GM23338 (cell line): Measurements from ENCODE around the gene CATSPERZ. TPM values are rescaled to one million over a fixed set of nuclear protein-coding genes. Genes with fewer than 3 reads are reported as not detected.

ENCODE experiments used
- ATAC-seq: fragments of 200-7000 bp; cut with Tn5 transposase; 3 replicates; pipeline ENCODE4 v1.9.1; 2020
- DNase-seq: peaks from one replicate; pipeline ENCODE4 v3.0.0-alpha.2; 2015; ENCODE audit warnings: low spot score
- H2AFZ ChIP-seq: fragments of 200-600 bp; sonication (generic); 2 replicates; pipeline ENCODE4 v1.8.0; 2016; ENCODE audit warnings: antibody characterized with exemption, mild to moderate bottlenecking, moderate library complexity
- H3F3A ChIP-seq: fragments of 200-600 bp; sonication (generic); replicated peaks from 2 replicates; pipeline ENCODE4 v1.8.0; 2017; ENCODE audit warnings: antibody characterized with exemption, mixed run types, low read depth
- H3K27ac ChIP-seq: fragments of 200-600 bp; sonication (generic); 2 replicates; pipeline ENCODE4 v1.6.1; 2016; ENCODE audit warnings: low read depth
- H3K27me3 ChIP-seq: fragments of 200-600 bp; sonication (generic); 2 replicates; pipeline ENCODE4 v1.8.0; 2016; ENCODE audit warnings: mild to moderate bottlenecking, mixed run types, moderate library complexity; ENCODE audit not compliant: insufficient read depth
- H3K36me3 ChIP-seq: fragments of 200-600 bp; sonication (generic); 2 replicates; pipeline ENCODE4 v1.8.0; 2016; ENCODE audit warnings: mild to moderate bottlenecking; ENCODE audit not compliant: insufficient read depth
- H3K4me1 ChIP-seq: fragments of 200-600 bp; sonication (generic); 2 replicates; pipeline ENCODE4 v1.8.0; 2016; ENCODE audit warnings: mild to moderate bottlenecking, moderate library complexity; ENCODE audit not compliant: insufficient read depth
- H3K4me2 ChIP-seq: fragments of 200-600 bp; sonication (generic); 2 replicates; pipeline ENCODE4 v1.7.1; 2017; ENCODE audit warnings: mixed run types
- H3K4me3 ChIP-seq: fragments of 200-600 bp; sonication (generic); 2 replicates; pipeline ENCODE4 v1.6.1; 2016; ENCODE audit warnings: mixed run types
- H3K79me2 ChIP-seq: fragments of 200-600 bp; sonication (generic); replicated peaks from 2 replicates; pipeline ENCODE4 v1.8.0; 2017; ENCODE audit warnings: mild to moderate bottlenecking; ENCODE audit not compliant: insufficient read depth
- H3K9me2 ChIP-seq: fragments of 200-600 bp; sonication (generic); 2 replicates; pipeline ENCODE4 v1.8.0; 2017; ENCODE audit not compliant: insufficient read depth
- H4K20me1 ChIP-seq: fragments of 200-600 bp; sonication (generic); replicated peaks from 2 replicates; pipeline ENCODE4 v1.8.0; 2017; ENCODE audit warnings: mild to moderate bottlenecking; ENCODE audit not compliant: insufficient read depth
- H3K27ac Mint-ChIP-seq: 2 replicates; pipeline ENCODE4 v1.8.0; 2020; ENCODE audit warnings: inconsistent platforms, mild to moderate bottlenecking, moderate library complexity, mixed read lengths
- H3K27me3 Mint-ChIP-seq: 3 replicates; pipeline ENCODE4 v1.8.0; 2022; ENCODE audit warnings: low read depth, mild to moderate bottlenecking, moderate library complexity, mixed read lengths, inconsistent platforms; ENCODE audit not compliant: insufficient read depth, poor library complexity
- H3K36me3 Mint-ChIP-seq: 3 replicates; pipeline ENCODE4 v1.8.0; 2021; ENCODE audit warnings: low read depth, mild to moderate bottlenecking, inconsistent platforms, moderate library complexity, mixed read lengths
- H3K4me1 Mint-ChIP-seq: 3 replicates; pipeline ENCODE4 v1.8.0; 2020; ENCODE audit warnings: mild to moderate bottlenecking, inconsistent platforms, mixed read lengths
- H3K4me3 Mint-ChIP-seq: 3 replicates; pipeline ENCODE4 v1.8.0; 2021; ENCODE audit warnings: moderate library complexity, mild to moderate bottlenecking, inconsistent platforms, mixed read lengths
- H3K9me3 Mint-ChIP-seq: 3 replicates; pipeline ENCODE4 v1.8.0; 2020; ENCODE audit warnings: moderate library complexity, mild to moderate bottlenecking, inconsistent platforms, mixed read lengths
- ETS1 ChIP-seq: IDR thresholded peaks from 2 replicates; pipeline ENCODE4 v1.6.1; 2016; ENCODE audit warnings: antibody characterized with exemption
- JUNB ChIP-seq: IDR thresholded peaks from one replicate; pipeline ENCODE4 v1.6.1; 2016; ENCODE audit warnings: antibody characterized with exemption; ENCODE audit not compliant: unreplicated experiment
- NANOG ChIP-seq: IDR thresholded peaks from 2 replicates; pipeline ENCODE4 v1.6.1; 2016; ENCODE audit warnings: antibody characterized with exemption, borderline replicate concordance
- POLR2AphosphoS5 ChIP-seq: IDR thresholded peaks from 2 replicates; pipeline ENCODE4 v1.6.1; 2016; ENCODE audit warnings: antibody characterized with exemption, low read depth
- ZNF462 ChIP-seq: fragments of 250-450 bp; sonication (Bioruptor Pico); IDR thresholded peaks from 2 replicates; pipeline ENCODE4 v1.5.0; 2020; ENCODE audit warnings: mild to moderate bottlenecking, moderate library complexity
- polyA plus RNA-seq: library from polyadenylated mRNA; unstranded; fragments of >200 nt; fragmentation: Nextera tagmentation; extraction: Ambion mirVana; gene quantifications from 2 replicates; pipeline ENCODE4 v1.2.1, GENCODE V29; 2016
- total RNA-seq: library from RNA; depleted of rRNA; stranded (reverse); fragments of >200 nt; shearing (Covaris generic); gene quantifications from 2 replicates; pipeline ENCODE4 v1.2.3, GENCODE V29; 2014
- TF ChIP-seq, protein P1 (sequence below), 2 experiments: fragments of 200-600 bp in 1 of 2; sonication (generic) in 1 of 2; conservative IDR thresholded peaks; 2 replicates each; pipeline versions ENCODE4 v1.5.1 to v1.6.1; 2016 to 2017; ENCODE audit warnings: antibody characterized with exemption in 2 of 2, low read depth in 2 of 2, mild to moderate bottlenecking in 2 of 2, moderate library complexity in 1 of 2

Gene CATSPERZ
- total and polyA plus RNA-seq, 2 experiments from 2014 or later = 0.99 TPM; not detected in 1

GRCh38 chr11:64304032-64304315 lies 3.8 kb downstream of the CATSPERZ start:
- Histone ChIP-seq H3K4me1 (peaks cover 13% of the 10 kb centered on the region; the same call in 1 of the 2 replicates), H3K79me2 (peaks cover 18% of the 10 kb centered on the region), H3F3A (peaks cover 13% of the 10 kb centered on the region), H3K4me2 (peak overlapping the region; percentile 96), H3K9me2 (no peaks in the 10 kb centered on the region), H3K4me3 (peak overlapping the region; percentile 80), H3K36me3 (no peaks in the 10 kb centered on the region), H2AFZ (no peak overlapping the region), H4K20me1 (peaks cover 3% of the 10 kb centered on the region; the same call in 1 of the 2 replicates), H3K27me3 (peaks cover 44% of the 10 kb centered on the region), H3K27ac (no peak overlapping the region)
- Mint-ChIP-seq H3K36me3 (peaks cover 6% of the 10 kb centered on the region; the same call in 2 of the 3 replicates), H3K4me1 (peaks cover 17% of the 10 kb centered on the region), H3K9me3 (no peaks in the 10 kb centered on the region; the same call in 2 of the 3 replicates), H3K27ac (peak overlapping the region; percentile 100; the same call in 1 of the 2 replicates), H3K27me3 (peaks cover 49% of the 10 kb centered on the region), H3K4me3 (peak overlapping the region; percentile 90)
- ATAC-seq (no peak), DNase-seq (no peak)
- TF ChIP-seq JUNB (no peak), ETS1 (no peak), NANOG (no peak), ZNF462 (CRISPR knock-in tag) (no peak), POLR2AphosphoS5 (no peak)
- TF ChIP-seq, protein P1, sequence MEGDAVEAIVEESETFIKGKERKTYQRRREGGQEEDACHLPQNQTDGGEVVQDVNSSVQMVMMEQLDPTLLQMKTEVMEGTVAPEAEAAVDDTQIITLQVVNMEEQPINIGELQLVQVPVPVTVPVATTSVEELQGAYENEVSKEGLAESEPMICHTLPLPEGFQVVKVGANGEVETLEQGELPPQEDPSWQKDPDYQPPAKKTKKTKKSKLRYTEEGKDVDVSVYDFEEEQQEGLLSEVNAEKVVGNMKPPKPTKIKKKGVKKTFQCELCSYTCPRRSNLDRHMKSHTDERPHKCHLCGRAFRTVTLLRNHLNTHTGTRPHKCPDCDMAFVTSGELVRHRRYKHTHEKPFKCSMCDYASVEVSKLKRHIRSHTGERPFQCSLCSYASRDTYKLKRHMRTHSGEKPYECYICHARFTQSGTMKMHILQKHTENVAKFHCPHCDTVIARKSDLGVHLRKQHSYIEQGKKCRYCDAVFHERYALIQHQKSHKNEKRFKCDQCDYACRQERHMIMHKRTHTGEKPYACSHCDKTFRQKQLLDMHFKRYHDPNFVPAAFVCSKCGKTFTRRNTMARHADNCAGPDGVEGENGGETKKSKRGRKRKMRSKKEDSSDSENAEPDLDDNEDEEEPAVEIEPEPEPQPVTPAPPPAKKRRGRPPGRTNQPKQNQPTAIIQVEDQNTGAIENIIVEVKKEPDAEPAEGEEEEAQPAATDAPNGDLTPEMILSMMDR (conservative IDR thresholded peaks at IDR 0.05; ENCODE audit: low read depth in 2 of 2) = no peak
